HG03097 (cell line): ENCODE measurements around the gene PCIF1.

Experiments used
- ATAC-seq: cut with Tn5 transposase; IDR thresholded peaks from one replicate; pipeline ENCODE4 v1.9.1; 2021; ENCODE audit not compliant: unreplicated experiment, low FRiP score

Gene PCIF1

DNA sequence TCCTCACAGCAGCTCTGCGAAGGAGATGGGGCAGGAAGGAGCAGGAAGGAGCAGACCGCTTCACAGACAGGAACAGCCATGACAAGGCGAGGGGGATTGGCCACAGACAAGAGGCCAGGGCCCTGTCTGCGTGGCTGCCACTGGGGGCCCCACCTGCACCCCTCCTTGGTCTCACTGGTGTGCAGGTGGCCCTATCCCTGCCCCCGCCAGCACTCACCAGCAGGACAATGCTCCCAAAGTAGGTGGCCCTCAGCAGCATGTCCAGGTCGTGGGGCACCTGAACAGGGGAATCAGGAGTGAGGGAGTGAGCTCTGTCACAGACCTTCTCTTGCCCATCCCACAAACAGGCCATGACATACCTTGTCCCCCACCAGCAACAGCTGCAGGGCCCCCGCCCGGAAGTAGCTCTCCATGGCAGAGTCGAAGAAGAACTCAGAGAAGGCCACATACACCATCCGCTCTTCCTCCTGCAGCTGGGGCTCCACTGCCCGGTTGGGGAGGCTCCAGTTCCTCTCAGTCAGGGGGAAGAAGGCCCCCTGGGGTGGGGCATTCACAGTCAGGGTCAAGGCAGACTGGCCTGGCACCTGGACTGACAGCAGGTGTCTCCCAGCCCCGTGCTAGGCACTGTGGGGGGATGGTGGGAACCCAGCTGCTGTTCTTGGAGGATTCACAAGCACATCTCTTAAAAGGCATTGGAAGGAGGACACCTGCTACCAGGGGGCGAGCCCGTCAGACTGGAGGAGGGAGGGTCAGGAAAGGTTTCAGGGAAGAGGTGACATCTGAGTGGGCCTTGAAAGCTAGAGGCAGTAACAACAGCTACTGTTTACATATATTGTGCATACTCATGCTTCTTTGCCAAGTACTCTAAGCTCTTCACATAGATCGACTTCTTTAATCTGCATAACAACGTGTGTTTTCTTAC is 29.6 kb upstream of the PCIF1 start:
- ATAC-seq = no peak

- ATAC-seq = no peak
Measured at GRCh38 chr20:45905505-45906079, 28.9 kb upstream of the PCIF1 start.

GRCh38 chr20:45907219-45907948 is 27.1 kb upstream of the PCIF1 start:
- no peak for ATAC-seq

DNA sequence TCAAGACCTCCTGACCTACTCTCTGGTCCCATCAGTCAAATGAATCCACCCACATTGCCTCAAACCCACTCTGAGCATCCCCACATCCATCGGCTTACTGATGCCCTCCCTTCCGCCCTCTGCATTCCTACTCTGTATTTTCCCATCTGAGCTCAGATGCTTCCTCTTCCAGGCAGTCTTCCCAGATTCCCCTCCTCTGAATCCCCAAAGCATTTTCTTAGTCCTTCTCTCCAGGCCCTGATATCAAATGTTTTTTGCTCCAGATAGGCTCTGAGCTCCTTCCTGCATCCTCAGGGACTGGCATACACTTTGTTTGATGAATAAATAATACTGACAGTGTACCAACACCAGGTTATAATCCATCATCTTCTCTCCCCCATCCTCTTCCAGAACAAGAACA is 26.4 kb upstream of the PCIF1 start:
- ATAC-seq = no peak

GRCh38 chr20:45909336-45909808 is 25.1 kb upstream of the PCIF1 start:
- no peak for ATAC-seq

- ATAC-seq = no peak
Measured at GRCh38 chr20:45909817-45910669, 24.4 kb upstream of the PCIF1 start.

DNA sequence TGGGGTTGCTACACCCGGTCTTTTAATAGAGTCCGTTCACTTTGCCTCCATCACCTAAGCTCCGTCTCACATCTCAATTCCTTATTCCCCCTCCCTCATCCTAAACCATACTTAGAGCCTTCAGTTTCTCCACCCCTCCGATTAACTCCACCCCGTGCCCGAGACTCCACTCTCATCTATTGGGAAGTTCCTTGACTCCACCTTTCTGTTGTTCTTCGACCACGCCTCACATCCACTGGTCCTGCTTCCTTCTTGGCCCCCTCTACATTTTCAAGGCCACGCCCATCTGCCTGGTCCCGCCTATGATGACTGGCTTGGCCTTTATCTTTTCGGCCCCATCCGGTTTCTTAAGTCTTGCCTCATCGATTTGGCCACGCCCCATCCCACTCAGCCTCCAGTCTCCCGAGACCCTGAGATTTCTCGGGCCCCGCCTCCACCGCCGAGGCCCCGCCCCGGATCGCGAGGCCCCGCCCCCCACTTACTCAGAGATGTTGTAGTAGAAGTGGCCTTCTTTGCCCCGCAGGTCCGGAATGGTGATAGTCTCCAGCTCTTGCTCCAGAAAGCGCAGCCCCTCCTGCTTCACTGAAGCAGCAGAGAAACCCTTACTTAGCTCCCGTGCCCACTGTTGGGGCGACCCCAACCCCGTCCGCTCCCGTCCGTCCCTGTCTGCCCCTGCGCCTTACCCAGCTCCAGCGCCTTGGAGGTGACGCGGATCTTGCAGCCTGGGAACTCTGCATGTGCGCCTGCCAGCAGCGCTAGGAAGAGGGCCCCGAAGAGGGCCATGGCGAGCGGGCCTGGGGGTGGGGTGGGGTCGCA is 23.6 kb upstream of the PCIF1 start:
- peak; percentile 86 for ATAC-seq

- no peak for ATAC-seq
Measured at GRCh38 chr20:45911486-45912343, 22.8 kb upstream of the PCIF1 start, which contains the start of gene PLTP. Gene PLTP (minus strand): TSS chr20:45912155. CDS start chr20:45911452, 703 bp downstream.

GRCh38 chr20:45912344-45912682 is 22.2 kb upstream of the PCIF1 start:
- no peak for ATAC-seq

DNA sequence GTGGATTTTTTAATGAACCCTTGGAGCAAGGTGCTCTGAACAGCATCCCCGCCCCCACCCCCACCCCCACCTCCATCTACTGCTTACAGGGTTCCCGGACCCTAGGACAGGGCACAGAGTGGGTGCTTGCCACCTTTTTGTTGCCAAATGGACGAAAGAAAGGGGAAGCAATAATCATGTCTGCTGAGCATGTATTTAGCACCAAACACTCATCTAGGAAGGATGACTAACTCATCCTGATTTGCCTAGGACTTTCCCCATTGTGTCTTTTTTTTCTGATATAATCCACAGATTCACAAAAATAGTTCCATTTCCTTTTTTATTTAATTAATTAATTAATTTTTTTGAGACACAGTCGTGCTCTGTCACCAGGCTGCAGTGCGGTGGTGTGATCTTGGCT is 21.4 kb upstream of the PCIF1 start:
- ATAC-seq = no peak

- ATAC-seq = no peak
Measured at GRCh38 chr20:45917790-45918141, 16.7 kb upstream of the PCIF1 start.

GRCh38 chr20:45918182-45918737 is 16.2 kb upstream of the PCIF1 start:
- no peak for ATAC-seq

- no peak for ATAC-seq
Measured at GRCh38 chr20:45918779-45919537, 15.5 kb upstream of the PCIF1 start.

GRCh38 chr20:45919542-45920399 is 14.7 kb upstream of the PCIF1 start:
- ATAC-seq = no peak

- no peak for ATAC-seq
Measured at GRCh38 chr20:45920462-45921336, 13.8 kb upstream of the PCIF1 start.
